ENCODE results near the gene DBI. TPM values are rescaled to one million over a fixed set of nuclear protein-coding genes. Genes with fewer than 3 reads are reported as not detected.

The DBI gene
- 100 to 1,000 TPM; 151 to 179 TPM for total RNA-seq

- CTCF ChIA-PET, result interaction anchor here (0.9 to 1.6 kb wide), 4 partner anchors 11 to 1364 kb away, joined by 3 to 4 read pairs (median 4); no protein-coding TSS in a partner anchor
- H3K27me3 Mint-ChIP-seq, result no peaks in the 10 kb centered on the region
- ATAC-seq (peak; percentile 95), DNase-seq (peak; percentile 95)
- no peaks in the 10 kb centered on the region for H3K9me3 Mint-ChIP-seq (ENCODE audit: low read depth)
- H3K36me3 Mint-ChIP-seq, result peaks cover 37% of the 10 kb centered on the region
- H3K4me1 Mint-ChIP-seq, result peaks cover 42% of the 10 kb centered on the region
- peak within 1 kb of the TSS; percentile 97 for H3K27ac Mint-ChIP-seq
- peak within 1 kb of the TSS; percentile 100 for H3K4me3 Mint-ChIP-seq
Observed at GRCh38 chr2:119366649-119367471, at the start of gene DBI, which contains the start of gene C2orf76. DBI (plus strand) TSS chr2:119366977; CDS start chr2:119367052, 75 bp downstream. C2orf76 (minus strand) TSS chr2:119366834; CDS start chr2:119339959, 26,875 bp downstream.

DNA sequence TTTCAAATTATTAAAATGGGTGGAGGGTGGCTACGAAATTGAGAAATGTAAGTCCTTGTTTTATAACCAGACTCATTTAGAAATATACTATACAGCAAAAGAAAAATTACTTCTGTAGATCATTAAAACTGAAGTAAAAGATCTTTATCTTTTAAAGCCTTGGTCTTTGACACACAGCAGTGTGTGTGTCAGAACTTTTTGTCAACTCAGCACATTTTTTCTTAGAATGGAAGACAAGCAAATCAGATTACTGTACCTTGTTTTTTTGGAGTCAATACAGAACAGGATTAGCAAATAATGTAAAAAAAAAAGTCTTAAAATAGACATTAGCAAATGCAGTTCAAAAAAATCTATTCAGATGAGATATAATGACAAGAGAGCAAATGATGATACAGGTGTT lies 49.2 kb upstream of the DBI start:
- H3K27me3 Mint-ChIP-seq, result no peaks in the 10 kb centered on the region
- ATAC-seq (no peak), DNase-seq (no peak)
- no peaks in the 10 kb centered on the region for H3K4me1 Mint-ChIP-seq
- no peak overlapping the region for H3K27ac Mint-ChIP-seq
- no peak overlapping the region for H3K4me3 Mint-ChIP-seq
- CTCF ChIA-PET, result no interaction called here
- H3K9me3 Mint-ChIP-seq (ENCODE audit: low read depth), result no peaks in the 10 kb centered on the region
- H3K36me3 Mint-ChIP-seq, result no peaks in the 10 kb centered on the region

- CTCF ChIA-PET, result no interaction called here
- no peaks in the 10 kb centered on the region for H3K4me1 Mint-ChIP-seq
- H3K4me3 Mint-ChIP-seq, result no peak overlapping the region
- DNase-seq (no peak), ATAC-seq (no peak)
- no peaks in the 10 kb centered on the region for H3K27me3 Mint-ChIP-seq
- no peaks in the 10 kb centered on the region for H3K9me3 Mint-ChIP-seq (ENCODE audit: low read depth)
- no peaks in the 10 kb centered on the region for H3K36me3 Mint-ChIP-seq
- no peak overlapping the region for H3K27ac Mint-ChIP-seq
Observed at GRCh38 chr2:119319593-119319992, 47.2 kb upstream of the DBI start.

- ATAC-seq, result no peak
- no peak overlapping the region for H3K27ac Mint-ChIP-seq
- H3K4me1 Mint-ChIP-seq, result no peaks in the 10 kb centered on the region
- no peak overlapping the region for H3K4me3 Mint-ChIP-seq
- no peak for DNase-seq
- no peaks in the 10 kb centered on the region for H3K27me3 Mint-ChIP-seq
- CTCF ChIA-PET, result no interaction called here
- no peaks in the 10 kb centered on the region for H3K36me3 Mint-ChIP-seq
- H3K9me3 Mint-ChIP-seq (ENCODE audit: low read depth), result no peaks in the 10 kb centered on the region
Observed at GRCh38 chr2:119323459-119323858, 43.3 kb upstream of the DBI start.

GRCh38 chr2:119324685-119325270 lies 42.0 kb upstream of the DBI start:
- CTCF ChIA-PET, result no interaction called here
- no peak overlapping the region for H3K27ac Mint-ChIP-seq
- no peak for ATAC-seq
- DNase-seq, result no peak
- no peaks in the 10 kb centered on the region for H3K9me3 Mint-ChIP-seq (ENCODE audit: low read depth)
- H3K4me3 Mint-ChIP-seq, result no peak overlapping the region
- H3K27me3 Mint-ChIP-seq, result no peaks in the 10 kb centered on the region
- H3K36me3 Mint-ChIP-seq, result no peaks in the 10 kb centered on the region
- no peaks in the 10 kb centered on the region for H3K4me1 Mint-ChIP-seq

DNA sequence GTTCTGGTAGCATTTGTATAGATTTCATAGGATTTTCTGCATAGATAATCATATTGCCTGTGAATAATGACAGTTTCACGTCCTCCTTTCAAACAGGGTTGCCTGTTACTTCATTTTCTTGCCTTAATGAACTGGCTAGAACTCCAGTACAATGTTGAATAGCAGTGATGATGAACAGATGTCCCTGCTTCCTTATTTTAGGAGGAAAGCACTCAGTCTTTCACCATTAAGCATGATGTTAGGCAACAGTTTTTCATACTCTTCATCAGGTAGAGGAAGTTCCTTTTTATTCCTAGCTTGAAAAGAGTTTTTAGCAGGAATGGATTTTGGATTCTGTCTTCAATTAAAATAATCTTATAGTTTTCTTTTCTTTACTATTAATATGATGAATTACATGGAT lies 39.8 kb upstream of the DBI start:
- no peak overlapping the region for H3K4me3 Mint-ChIP-seq
- ATAC-seq (no peak), DNase-seq (no peak)
- CTCF ChIA-PET, result no interaction called here
- H3K27ac Mint-ChIP-seq, result no peak overlapping the region
- H3K9me3 Mint-ChIP-seq (ENCODE audit: low read depth), result no peaks in the 10 kb centered on the region
- no peaks in the 10 kb centered on the region for H3K4me1 Mint-ChIP-seq
- no peaks in the 10 kb centered on the region for H3K27me3 Mint-ChIP-seq
- H3K36me3 Mint-ChIP-seq, result no peaks in the 10 kb centered on the region

- Mint-ChIP-seq H3K4me1 (no peaks in the 10 kb centered on the region), H3K36me3 (no peaks in the 10 kb centered on the region), H3K27ac (no peak overlapping the region), H3K9me3 (ENCODE audit: low read depth) (no peaks in the 10 kb centered on the region), H3K27me3 (no peaks in the 10 kb centered on the region), H3K4me3 (no peak overlapping the region)
- ATAC-seq (no peak), DNase-seq (no peak)
- CTCF ChIA-PET, result no interaction called here
Observed at GRCh38 chr2:119327431-119327830, 39.3 kb upstream of the DBI start.

DNA sequence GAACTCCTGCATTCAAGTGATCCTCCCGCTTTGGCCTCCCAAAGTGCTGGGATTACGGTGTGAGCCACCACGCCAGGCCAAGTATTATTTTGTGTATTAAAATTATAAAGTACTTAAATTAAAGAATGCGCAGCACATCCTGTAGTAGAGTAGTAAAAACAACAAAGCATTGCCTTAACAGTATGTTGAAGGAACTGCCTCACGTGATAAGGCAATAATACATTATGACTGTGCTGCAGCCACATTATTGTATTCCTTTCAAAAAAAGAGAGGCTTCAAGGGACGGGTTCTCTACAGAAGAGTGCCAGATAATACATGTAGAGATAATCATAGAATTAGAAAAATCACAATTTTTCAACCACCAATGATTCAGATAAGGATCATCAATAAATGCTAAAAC lies 33.8 kb upstream of the DBI start:
- no peak for DNase-seq
- Mint-ChIP-seq H3K4me1 (no peaks in the 10 kb centered on the region), H3K9me3 (ENCODE audit: low read depth) (no peaks in the 10 kb centered on the region), H3K36me3 (peaks cover 2% of the 10 kb centered on the region), H3K27me3 (no peaks in the 10 kb centered on the region), H3K4me3 (no peak overlapping the region), H3K27ac (no peak overlapping the region)
- no peak for ATAC-seq
- CTCF ChIA-PET, result no interaction called here

- no peaks in the 10 kb centered on the region for H3K9me3 Mint-ChIP-seq (ENCODE audit: low read depth)
- H3K27me3 Mint-ChIP-seq, result no peaks in the 10 kb centered on the region
- CTCF ChIA-PET, result no interaction called here
- H3K4me3 Mint-ChIP-seq, result no peak overlapping the region
- no peak for ATAC-seq
- H3K36me3 Mint-ChIP-seq, result peaks cover 2% of the 10 kb centered on the region
- peaks cover 3% of the 10 kb centered on the region for H3K4me1 Mint-ChIP-seq
- H3K27ac Mint-ChIP-seq, result no peak overlapping the region
- DNase-seq, result no peak
Observed at GRCh38 chr2:119333360-119333759, 33.4 kb upstream of the DBI start.

GRCh38 chr2:119333833-119334232 lies 32.9 kb upstream of the DBI start:
- Mint-ChIP-seq H3K27me3 (no peaks in the 10 kb centered on the region), H3K4me1 (peaks cover 8% of the 10 kb centered on the region), H3K4me3 (no peak overlapping the region), H3K9me3 (ENCODE audit: low read depth) (no peaks in the 10 kb centered on the region), H3K36me3 (peaks cover 2% of the 10 kb centered on the region), H3K27ac (no peak overlapping the region)
- ATAC-seq, result no peak
- CTCF ChIA-PET, result no interaction called here
- no peak for DNase-seq

DNA sequence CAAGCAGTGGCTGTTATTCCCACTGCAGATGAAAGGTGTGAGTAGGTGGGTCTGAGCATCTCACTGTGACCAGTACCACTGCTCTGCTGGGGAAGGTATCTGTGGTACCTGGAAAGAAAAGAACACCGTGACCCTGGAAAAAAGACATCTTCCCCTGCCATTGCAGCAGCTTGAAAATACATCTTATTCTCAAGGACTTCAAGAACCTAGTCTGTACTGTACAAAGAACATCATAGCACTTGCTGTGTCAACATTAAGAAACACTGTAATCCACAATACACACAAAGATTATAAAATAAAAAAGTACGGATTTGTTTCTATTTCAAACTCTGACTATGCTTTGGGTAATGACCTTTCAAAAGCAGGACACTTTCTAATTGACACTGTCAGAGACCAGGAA lies 29.0 kb upstream of the DBI start:
- H3K4me3 Mint-ChIP-seq, result no peak overlapping the region

DNA sequence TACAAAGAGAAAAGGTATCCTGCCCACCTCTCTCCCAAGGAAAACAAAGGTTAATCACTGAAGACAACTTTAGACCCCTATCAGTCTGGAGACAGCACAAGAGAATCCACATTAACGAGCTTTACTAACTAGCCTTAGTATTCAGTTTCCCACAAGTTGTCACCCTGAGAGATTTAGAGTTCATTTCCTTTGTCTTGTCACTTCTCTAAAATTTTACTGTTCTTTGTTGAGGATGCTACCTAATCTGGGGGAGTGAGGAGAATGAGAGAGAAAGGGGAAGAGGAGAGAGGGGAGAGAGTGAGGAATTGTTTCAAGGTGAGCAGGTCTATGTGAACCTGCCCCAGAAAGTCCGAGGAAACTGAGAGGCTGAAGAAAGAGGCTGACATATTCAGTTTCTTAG lies 28.5 kb upstream of the DBI start:
- Mint-ChIP-seq H3K4me3 (no peak overlapping the region), H3K9me3 (ENCODE audit: low read depth) (no peaks in the 10 kb centered on the region), H3K27me3 (no peaks in the 10 kb centered on the region), H3K4me1 (peaks cover 17% of the 10 kb centered on the region), H3K36me3 (peaks cover 2% of the 10 kb centered on the region), H3K27ac (no peak overlapping the region)
- ATAC-seq (no peak), DNase-seq (no peak)
- CTCF ChIA-PET, result no interaction called here

More for the DNA sequence above, 29.0 kb upstream of the DBI start:
- Mint-ChIP-seq H3K4me1 (peaks cover 17% of the 10 kb centered on the region), H3K27me3 (no peaks in the 10 kb centered on the region), H3K27ac (no peak overlapping the region), H3K9me3 (ENCODE audit: low read depth) (no peaks in the 10 kb centered on the region), H3K36me3 (peaks cover 2% of the 10 kb centered on the region)
- ATAC-seq (no peak), DNase-seq (no peak)
- CTCF ChIA-PET, result interaction anchor here (1.4 kb wide), 1 partner anchor 29 kb away, joined by 3 read pairs; the partner anchor contains the start of gene DBI

GRCh38 chr2:119338826-119339561 lies 27.8 kb upstream of the DBI start:
- DNase-seq (peak; percentile 81), ATAC-seq (peak; percentile 96)
- Mint-ChIP-seq H3K27me3 (no peaks in the 10 kb centered on the region), H3K27ac (peak overlapping the region; percentile 69), H3K36me3 (no peaks in the 10 kb centered on the region), H3K4me3 (peak overlapping the region; percentile 19), H3K4me1 (peaks cover 17% of the 10 kb centered on the region), H3K9me3 (ENCODE audit: low read depth) (no peaks in the 10 kb centered on the region)
- CTCF ChIA-PET, result no interaction called here

DNA sequence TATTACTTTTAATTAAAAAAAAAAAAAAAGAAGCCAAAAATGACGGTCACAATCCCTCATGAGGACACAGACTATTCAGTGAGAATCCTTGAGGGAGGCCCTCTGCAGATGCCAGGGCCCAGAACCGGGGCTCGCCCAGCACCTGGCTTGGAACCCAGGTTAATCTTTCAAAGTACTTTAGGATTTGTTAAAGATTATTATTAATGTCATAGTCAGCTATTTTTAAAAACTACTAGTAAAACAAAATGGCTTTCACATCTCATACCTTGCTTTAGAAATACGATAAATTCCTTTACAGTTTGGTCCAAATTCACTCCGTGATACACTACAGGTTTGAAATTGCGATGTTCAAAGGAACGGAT lies 27.2 kb upstream of the DBI start:
- no peak for DNase-seq

More for the DNA sequence above, 27.2 kb upstream of the DBI start:
- ATAC-seq, result peak; percentile 54
- H3K4me3 Mint-ChIP-seq, result peak overlapping the region; percentile 19
- no peaks in the 10 kb centered on the region for H3K36me3 Mint-ChIP-seq
- CTCF ChIA-PET, result no interaction called here
- H3K4me1 Mint-ChIP-seq, result peaks cover 17% of the 10 kb centered on the region
- H3K27me3 Mint-ChIP-seq, result no peaks in the 10 kb centered on the region
- no peak overlapping the region for H3K27ac Mint-ChIP-seq
- H3K9me3 Mint-ChIP-seq (ENCODE audit: low read depth), result no peaks in the 10 kb centered on the region
